Uterus (tissue), 4 donors: ENCODE results near the gene GSN. TPM values are rescaled to one million over a fixed set of nuclear protein-coding genes. Genes with fewer than 3 reads are reported as not detected.

ENCODE experiments used
- DNase-seq, 2 donors: peaks; one replicate each; pipeline ENCODE4 v3.0.0-alpha.2; 2019 to 2020
- H3K27ac ChIP-seq, 2 donors: fragments of 200-600 bp; sonication (generic); 1 replicate in 1 of 2; 2 replicates in 1 of 2; pipeline ENCODE4 v1.5.1; 2016 to 2018
- H3K27me3 ChIP-seq, 2 donors: fragments of 200-600 bp; sonication (generic); one replicate each; pipeline ENCODE4 v1.5.1; 2018 to 2019; ENCODE audit warnings: control low read depth in 1 of 2
- H3K36me3 ChIP-seq, 2 donors: fragments of 200-600 bp; sonication (generic); one replicate each; pipeline ENCODE4 v1.5.1; 2019; ENCODE audit warnings: control low read depth in 1 of 2
- H3K4me1 ChIP-seq, 2 donors: fragments of 200-600 bp; sonication (generic); one replicate each; pipeline ENCODE4 v1.5.1; 2018 to 2019; ENCODE audit warnings: control low read depth in 1 of 2
- H3K4me3 ChIP-seq, 2 donors: fragments of 200-600 bp; sonication (generic); 1 replicate in 1 of 2; 2 replicates in 1 of 2; pipeline ENCODE4 v1.5.1; 2018 to 2019; ENCODE audit warnings: mild to moderate bottlenecking in 1 of 2
- H3K9me3 ChIP-seq, 2 donors: fragments of 200-600 bp; sonication (generic); one replicate each; pipeline ENCODE4 v1.5.1; 2019; ENCODE audit warnings: control low read depth in 1 of 2
- POLR2A ChIP-seq, 2 donors: fragments of 450-650 bp; IDR thresholded peaks; one replicate each; pipeline ENCODE4 v1.6.1; 2016; ENCODE audit warnings: antibody characterized with exemption in 2 of 2, mild to moderate bottlenecking in 1 of 2, moderate library complexity in 1 of 2
- intact Hi-C: fragments of 100-400 bp; cut with DNase I; formaldehyde crosslinking; loops from one replicate; pipeline ENCODE4 v1.15.1; 2023; ENCODE audit warnings: low total_unique reads
- total RNA-seq, 4 donors: library from RNA; depleted of rRNA in 3 of 4; stranded (reverse); fragments of >200 nt in 3 of 4; gene quantifications; one replicate each; pipeline versions ENCODE4 v1.1.0 to v1.2.4, GENCODE V29; 2014 to 2023
- TF ChIP-seq, protein P1 (sequence below), 4 experiments: fragments of 200-600 bp in 2 of 4; fragments of 450-650 bp in 2 of 4; sonication (generic) in 2 of 4; IDR thresholded peaks; one replicate each; pipeline ENCODE4 v1.5.1; 2016 to 2019; ENCODE audit warnings: antibody characterized with exemption in 4 of 4, mild to moderate bottlenecking in 2 of 4, moderate library complexity in 1 of 4
- donor health status: DM: yes; HTN: yes; CAD: no.

GSN gene
- 1,000 to 10,000 TPM in 2 of 4 donors, 100 to 1,000 TPM in 2; 567 to 1,619 (median 884) TPM for total RNA-seq

DNA sequence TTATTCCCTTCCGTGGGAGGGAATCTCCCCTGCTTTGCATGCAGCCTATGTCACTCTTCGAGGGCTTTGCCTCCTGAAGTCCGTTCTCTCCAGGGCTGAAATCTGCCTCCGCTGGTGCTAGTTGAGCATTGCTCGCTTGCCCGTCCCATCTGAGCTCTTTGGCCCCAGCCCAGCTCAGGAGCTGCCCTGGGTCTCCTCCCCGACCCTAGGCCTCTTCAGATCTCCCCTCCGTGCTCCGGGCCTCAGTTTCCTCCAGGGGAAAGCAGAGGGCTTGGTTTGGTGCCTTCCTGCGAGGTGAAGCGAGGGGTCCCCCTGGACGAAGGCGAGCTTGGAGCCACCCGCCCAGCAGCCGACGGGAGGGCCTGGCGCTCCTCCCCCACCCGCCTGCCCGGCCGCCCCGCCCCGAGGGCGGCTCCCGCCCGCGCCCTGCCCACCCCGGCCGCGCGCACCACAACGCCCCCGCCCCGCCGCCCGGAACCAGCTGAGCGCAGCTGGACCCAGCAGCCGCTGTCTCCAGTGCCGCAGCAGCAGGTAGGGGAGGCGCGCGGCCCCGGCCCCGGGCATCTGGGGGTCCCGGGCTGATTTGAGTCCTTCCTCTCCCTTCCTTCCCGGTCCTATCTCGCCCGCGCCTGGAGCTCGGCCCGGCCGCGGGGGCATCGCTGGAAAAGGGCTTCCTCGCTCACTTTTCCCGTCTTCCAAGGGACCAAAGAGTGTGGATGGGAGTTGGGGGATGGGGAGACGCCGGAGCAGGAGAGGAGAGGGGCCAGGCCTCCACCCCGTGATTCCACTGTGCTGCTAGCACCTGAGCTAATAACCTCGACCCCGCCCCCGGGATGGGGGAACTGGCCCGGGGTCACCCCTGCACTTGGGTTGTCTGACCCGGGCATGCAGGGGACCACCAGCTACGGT, at the start of gene GSN:
Gene GSN (plus strand): TSS at position 474 of the 909 bp plus-strand sequence. CDS start 33,810 bp downstream, outside the sequence.
- Histone ChIP-seq H3K36me3 (no peaks in the 10 kb centered on the region), H3K9me3 (no peaks in the 10 kb centered on the region), H3K4me3 (peak within 1 kb of the TSS; percentile 69 to 96), H3K27ac (peak within 1 kb of the TSS; percentile 89 to 100), H3K4me1 (peaks cover 11 to 36% of the 10 kb centered on the region in 2 donors), H3K27me3 (no peaks in the 10 kb centered on the region)
- peak; percentile 67 to 88 for TF ChIP-seq POLR2A (IDR thresholded peaks at IDR 0.05)
- TF ChIP-seq, protein P1, sequence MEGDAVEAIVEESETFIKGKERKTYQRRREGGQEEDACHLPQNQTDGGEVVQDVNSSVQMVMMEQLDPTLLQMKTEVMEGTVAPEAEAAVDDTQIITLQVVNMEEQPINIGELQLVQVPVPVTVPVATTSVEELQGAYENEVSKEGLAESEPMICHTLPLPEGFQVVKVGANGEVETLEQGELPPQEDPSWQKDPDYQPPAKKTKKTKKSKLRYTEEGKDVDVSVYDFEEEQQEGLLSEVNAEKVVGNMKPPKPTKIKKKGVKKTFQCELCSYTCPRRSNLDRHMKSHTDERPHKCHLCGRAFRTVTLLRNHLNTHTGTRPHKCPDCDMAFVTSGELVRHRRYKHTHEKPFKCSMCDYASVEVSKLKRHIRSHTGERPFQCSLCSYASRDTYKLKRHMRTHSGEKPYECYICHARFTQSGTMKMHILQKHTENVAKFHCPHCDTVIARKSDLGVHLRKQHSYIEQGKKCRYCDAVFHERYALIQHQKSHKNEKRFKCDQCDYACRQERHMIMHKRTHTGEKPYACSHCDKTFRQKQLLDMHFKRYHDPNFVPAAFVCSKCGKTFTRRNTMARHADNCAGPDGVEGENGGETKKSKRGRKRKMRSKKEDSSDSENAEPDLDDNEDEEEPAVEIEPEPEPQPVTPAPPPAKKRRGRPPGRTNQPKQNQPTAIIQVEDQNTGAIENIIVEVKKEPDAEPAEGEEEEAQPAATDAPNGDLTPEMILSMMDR (IDR thresholded peaks at IDR 0.05): peak in 2 of 4 experiments; percentile 26 to 39
- peak; percentile 84 to 88 for DNase-seq
- intact Hi-C loops: no loop called here

DNA sequence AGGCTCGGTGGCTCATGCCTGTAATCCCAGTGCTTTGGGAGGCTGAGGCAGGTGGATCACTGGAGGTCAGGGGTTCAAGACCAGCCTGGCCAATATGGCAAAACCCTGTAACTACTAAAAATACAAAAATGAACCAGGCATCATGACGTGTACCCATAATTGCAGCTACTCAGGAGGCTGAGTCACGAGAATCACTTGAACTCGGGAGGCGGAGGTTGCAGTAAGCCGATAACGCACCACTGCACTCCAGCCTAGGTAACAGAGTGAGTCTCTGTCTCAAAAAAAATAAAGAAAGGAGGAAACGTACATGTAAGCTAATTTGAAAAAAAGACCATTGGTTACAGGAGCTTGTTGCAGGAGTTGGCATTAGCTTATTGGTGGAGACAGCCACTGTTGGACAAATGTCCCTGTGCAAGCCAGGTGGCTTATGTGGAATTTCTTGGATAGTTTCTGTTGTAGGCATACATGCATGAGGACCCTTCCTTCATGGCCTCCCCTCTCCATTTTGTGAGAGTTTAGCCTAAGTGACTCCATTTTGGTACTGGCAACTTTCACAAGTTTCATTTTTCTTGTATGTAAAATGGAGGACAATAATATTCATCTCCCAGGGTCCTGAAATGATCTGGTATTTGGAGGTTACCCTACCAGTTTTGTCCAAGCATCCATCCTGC, 49.5 kb upstream of the GSN start:
- no peak overlapping the region for H3K4me3 ChIP-seq
- TF ChIP-seq, protein P1 (IDR thresholded peaks at IDR 0.05): no peak
- no peak for TF ChIP-seq POLR2A (IDR thresholded peaks at IDR 0.05)
- DNase-seq: no peak
- H3K27ac ChIP-seq: no peak overlapping the region
- intact Hi-C loops: no loop called here
- H3K36me3 ChIP-seq: no peaks in the 10 kb centered on the region
- no peaks in the 10 kb centered on the region for H3K27me3 ChIP-seq
- no peaks in the 10 kb centered on the region for H3K9me3 ChIP-seq
- H3K4me1 ChIP-seq: no peaks in the 10 kb centered on the region

DNA sequence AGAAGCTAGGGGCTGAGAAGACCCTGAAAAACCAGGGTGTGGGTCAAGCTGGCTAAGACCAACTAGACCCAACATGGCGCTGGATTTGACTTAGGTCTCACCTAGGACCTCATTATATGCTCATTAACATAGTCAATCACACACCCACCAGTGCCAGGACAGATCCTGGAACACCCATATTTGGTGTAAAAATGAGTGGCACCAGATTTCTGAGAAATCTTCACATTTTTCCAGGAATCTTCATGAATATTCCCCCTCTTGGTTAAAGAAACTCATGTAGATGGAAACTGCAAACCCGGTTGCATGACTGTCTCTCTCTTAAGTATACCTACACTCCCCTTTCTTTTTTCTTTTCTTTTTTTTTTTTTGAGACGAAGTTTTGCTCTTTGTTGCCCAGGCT, 48.4 kb upstream of the GSN start:
- intact Hi-C loops: no loop called here

DNA sequence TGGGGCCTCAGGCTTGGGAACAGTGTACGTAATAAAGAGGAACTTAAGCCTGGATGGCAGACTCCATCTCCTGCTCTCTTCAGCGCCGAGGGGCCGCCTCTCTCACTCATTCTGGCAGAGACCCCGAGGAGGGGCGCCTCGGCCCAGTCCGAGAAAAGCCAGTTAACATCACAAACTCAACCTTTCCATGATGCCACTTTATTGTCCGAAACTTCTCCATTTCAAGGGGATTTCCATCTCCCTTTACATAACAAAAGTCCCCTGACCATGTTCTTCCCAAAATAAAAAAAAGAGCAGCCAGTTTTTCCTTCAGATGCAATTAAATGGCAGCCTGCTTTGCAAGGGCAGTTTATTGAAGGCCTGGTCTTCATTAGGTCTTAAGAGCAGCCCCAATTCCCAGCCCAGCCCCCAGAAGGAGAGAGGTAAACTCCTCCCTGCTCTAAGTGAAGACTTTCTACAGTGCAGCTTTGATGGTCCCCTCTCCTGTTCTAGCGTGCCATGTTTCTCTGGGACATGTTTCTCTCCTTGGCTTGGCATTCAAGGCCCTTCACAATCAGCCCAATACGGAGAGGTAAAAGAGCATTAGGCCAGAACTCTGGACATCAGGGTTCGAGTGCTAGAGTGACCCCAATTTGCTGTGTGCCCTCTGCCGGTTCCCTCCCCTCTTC, 46.8 kb upstream of the GSN start:
- no peaks in the 10 kb centered on the region for H3K4me1 ChIP-seq
- intact Hi-C loops: no loop called here

More for the DNA sequence above, 48.4 kb upstream of the GSN start:
- no peaks in the 10 kb centered on the region for H3K36me3 ChIP-seq
- no peak for DNase-seq
- H3K27ac ChIP-seq: no peak overlapping the region
- H3K4me1 ChIP-seq: no peaks in the 10 kb centered on the region
- TF ChIP-seq, protein P1 (IDR thresholded peaks at IDR 0.05): no peak
- no peak for TF ChIP-seq POLR2A (IDR thresholded peaks at IDR 0.05)
- no peak overlapping the region for H3K4me3 ChIP-seq
- H3K9me3 ChIP-seq: no peaks in the 10 kb centered on the region
- no peaks in the 10 kb centered on the region for H3K27me3 ChIP-seq

More for the DNA sequence above, 46.8 kb upstream of the GSN start:
- TF ChIP-seq POLR2A (IDR thresholded peaks at IDR 0.05): no peak
- TF ChIP-seq, protein P1 (IDR thresholded peaks at IDR 0.05): no peak
- Histone ChIP-seq H3K9me3 (no peaks in the 10 kb centered on the region), H3K4me3 (no peak overlapping the region), H3K27me3 (no peaks in the 10 kb centered on the region), H3K36me3 (no peaks in the 10 kb centered on the region), H3K27ac (no peak overlapping the region)
- DNase-seq: no peak
